ENCODE results near the gene STXBP6.
"Not testable (repeated sequence)": the region's sequence is repeated elsewhere in the genome, so short reads cannot be mapped to it uniquely, and the experiment has no call there.

Gene STXBP6

GRCh38 chr14:24962118-24962517 lies 87.8 kb downstream of the STXBP6 start:
- peaks cover 18% of the 10 kb centered on the region for H3K4me1 ChIP-seq (ENCODE audit: control insufficient read depth, insufficient read depth, low read length)
- H3K4me3 ChIP-seq (ENCODE audit: low read depth, low read length); H3K9me3 ChIP-seq (ENCODE audit: control insufficient read depth, insufficient read depth, low read depth, low read length); H3K36me3 ChIP-seq (ENCODE audit: control insufficient read depth in 2 of 2, insufficient read depth in 1 of 2, low read length in 2 of 2); CTCF ChIA-PET; H3K27ac ChIP-seq (ENCODE audit: extremely low read depth, low read depth, low read length); POLR2A ChIA-PET: not testable (repeated sequence)
- 0 out of 2 replicates have a peak, but pooled peaks have one; percentile 35 for TF ChIP-seq ZNF664 (tag by site-specific recombination; IDR thresholded peaks at IDR 0.05)
- peak; percentile 46; the same call in 1 of the 2 replicates for TF ChIP-seq REST (tag by site-specific recombination; IDR thresholded peaks at IDR 0.05)
- TF ChIP-seq ZNF266 (tag by site-specific recombination; IDR thresholded peaks at IDR 0.05; ENCODE audit: low read depth) = peak; percentile 73
- TF ChIP-seq ZNF555 (tag by site-specific recombination; conservative IDR thresholded peaks at IDR 0.05) = peak; percentile 91
- peak; percentile 47 for TF ChIP-seq ZNF529 (tag by site-specific recombination; IDR thresholded peaks at IDR 0.05; ENCODE audit: insufficient replicate concordance)
- TF ChIP-seq OVOL3 (tag by site-specific recombination; IDR thresholded peaks at IDR 0.05) = 0 out of 2 replicates have a peak, but pooled peaks have one; percentile 25
- TF ChIP-seq ZNF623 (tag by site-specific recombination; IDR thresholded peaks at IDR 0.05) = peak; percentile 78
- TF ChIP-seq ZNF629 (tag by site-specific recombination; IDR thresholded peaks at IDR 0.05) = peak; percentile 63; the same call in 1 of the 2 replicates
- TF ChIP-seq ZBTB11 (tag by site-specific recombination; conservative IDR thresholded peaks at IDR 0.05; ENCODE audit: low read depth) = peak; percentile 72
- peak; percentile 95 for TF ChIP-seq ZNF394 (tag by site-specific recombination; IDR thresholded peaks at IDR 0.05; ENCODE audit: borderline replicate concordance)
- TF ChIP-seq ZNF518A (tag by site-specific recombination; conservative IDR thresholded peaks at IDR 0.05; ENCODE audit: low read depth) = peak; percentile 95
- peak; percentile 90 for TF ChIP-seq ZNF426 (tag by site-specific recombination; IDR thresholded peaks at IDR 0.05)
- TF ChIP-seq ZNF510 (tag by site-specific recombination; IDR thresholded peaks at IDR 0.05; ENCODE audit: insufficient replicate concordance) = peak; percentile 40
- TF ChIP-seq ZBTB8A (tag by site-specific recombination; IDR thresholded peaks at IDR 0.05) = peak; percentile 87
- TF ChIP-seq ZNF433 (tag by site-specific recombination; IDR thresholded peaks at IDR 0.05; ENCODE audit: low read depth) = peak; percentile 68; the same call in 1 of the 2 replicates
- TF ChIP-seq ZNF140 (tag by site-specific recombination; IDR thresholded peaks at IDR 0.05) = peak; percentile 63; the same call in 1 of the 2 replicates
- peak; percentile 17; the same call in 1 of the 2 replicates for TF ChIP-seq ZNF654 (tag by site-specific recombination; IDR thresholded peaks at IDR 0.05; ENCODE audit: low read depth)
- TF ChIP-seq ZNF292 (tag by site-specific recombination; IDR thresholded peaks at IDR 0.05; ENCODE audit: borderline replicate concordance, low read depth) = 0 out of 2 replicates have a peak, but pooled peaks have one; percentile 41
- 0 out of 2 replicates have a peak, but pooled peaks have one; percentile 58 for TF ChIP-seq ZBTB1 (tag by site-specific recombination; IDR thresholded peaks at IDR 0.05)
- 0 out of 2 replicates have a peak, but pooled peaks have one; percentile 11 for TF ChIP-seq GFI1B (tag by site-specific recombination; IDR thresholded peaks at IDR 0.05)
- TF ChIP-seq ZNF202 (tag by site-specific recombination; IDR thresholded peaks at IDR 0.05; ENCODE audit: borderline replicate concordance) = peak; percentile 74; the same call in 1 of the 2 replicates
- TF ChIP-seq ZNF560 (tag by site-specific recombination; IDR thresholded peaks at IDR 0.05; ENCODE audit: borderline replicate concordance) = peak; percentile 82
- peak; percentile 29; the same call in 1 of the 2 replicates for TF ChIP-seq MZF1 (tag by site-specific recombination; IDR thresholded peaks at IDR 0.05; ENCODE audit: borderline replicate concordance)
- peak; percentile 77 for TF ChIP-seq ZXDB (tag by site-specific recombination; IDR thresholded peaks at IDR 0.05)
- 0 out of 2 replicates have a peak, but pooled peaks have one; percentile 28 for TF ChIP-seq ZNF354C (tag by site-specific recombination; IDR thresholded peaks at IDR 0.05; ENCODE audit: borderline replicate concordance, low read depth)

Data from HEK293 (cell line).